Fibroblast of skin of back (primary cell): ENCODE data around the gene AFAP1.
A peak's percentile ranks its signal among the peaks of the same experiment; 100 is the strongest.

Experiments
- DNase-seq: peaks from one replicate; pipeline ENCODE4 v3.0.0-alpha.2; 2013

Gene AFAP1

DNA sequence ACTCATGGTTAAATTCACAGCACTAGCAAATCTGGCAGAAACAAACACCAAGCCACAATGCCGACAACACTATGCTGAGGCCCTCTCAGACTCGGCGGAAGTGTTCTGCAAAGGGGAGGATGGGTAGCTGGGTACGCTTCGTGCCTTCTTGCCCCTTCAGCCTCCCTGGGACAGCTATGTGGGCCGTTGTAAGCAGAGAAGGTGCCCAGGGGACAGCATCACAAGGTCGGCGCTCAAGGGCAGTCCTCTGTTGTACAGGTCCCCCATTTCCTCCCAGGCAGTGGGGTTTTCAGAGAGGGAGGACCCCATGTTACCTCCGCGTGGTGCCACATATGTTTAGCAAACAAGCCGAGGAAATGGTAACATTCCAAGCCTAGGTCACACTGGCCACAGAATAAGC lies 173.6 kb downstream of the AFAP1 start:
- no peak for DNase-seq

- DNase-seq: no peak
Measured at GRCh38 chr4:7765666-7766065, 174.0 kb downstream of the AFAP1 start.

GRCh38 chr4:7764466-7764865 lies 175.2 kb downstream of the AFAP1 start:
- no peak for DNase-seq

GRCh38 chr4:7763788-7764187 lies 175.9 kb downstream of the AFAP1 start:
- peak; percentile 72 for DNase-seq

GRCh38 chr4:7763106-7763505 lies 176.6 kb downstream of the AFAP1 start:
- no peak for DNase-seq

GRCh38 chr4:7762376-7763030 lies 177.2 kb downstream of the AFAP1 start:
- no peak for DNase-seq

GRCh38 chr4:7761720-7762119 lies 177.9 kb downstream of the AFAP1 start:
- DNase-seq: peak; percentile 61

DNA sequence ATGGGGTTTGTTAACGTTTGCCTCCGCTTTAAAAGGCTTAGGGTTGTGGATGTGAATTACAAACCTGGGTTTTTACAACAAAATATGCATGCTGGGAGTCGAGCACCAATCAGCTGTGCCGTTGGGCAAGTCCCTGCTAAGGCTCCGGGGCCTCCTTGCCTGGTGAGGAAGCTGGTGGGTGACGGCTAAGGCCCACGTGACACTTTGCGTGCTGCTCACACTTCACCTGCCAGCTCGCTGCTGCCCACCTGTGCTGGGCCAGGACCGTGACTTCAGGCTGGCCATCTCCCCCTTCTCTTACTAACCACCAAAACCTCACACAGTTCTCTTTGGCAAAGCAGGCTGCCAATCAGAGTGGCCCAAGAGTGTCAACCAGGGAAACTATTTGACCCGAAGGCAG lies 178.3 kb downstream of the AFAP1 start:
- DNase-seq: no peak

GRCh38 chr4:7760706-7761105 lies 179.0 kb downstream of the AFAP1 start:
- DNase-seq: no peak

GRCh38 chr4:7760228-7760627 lies 179.4 kb downstream of the AFAP1 start:
- no peak for DNase-seq

GRCh38 chr4:7759635-7760034 lies 180.0 kb downstream of the AFAP1 start:
- DNase-seq: no peak

DNA sequence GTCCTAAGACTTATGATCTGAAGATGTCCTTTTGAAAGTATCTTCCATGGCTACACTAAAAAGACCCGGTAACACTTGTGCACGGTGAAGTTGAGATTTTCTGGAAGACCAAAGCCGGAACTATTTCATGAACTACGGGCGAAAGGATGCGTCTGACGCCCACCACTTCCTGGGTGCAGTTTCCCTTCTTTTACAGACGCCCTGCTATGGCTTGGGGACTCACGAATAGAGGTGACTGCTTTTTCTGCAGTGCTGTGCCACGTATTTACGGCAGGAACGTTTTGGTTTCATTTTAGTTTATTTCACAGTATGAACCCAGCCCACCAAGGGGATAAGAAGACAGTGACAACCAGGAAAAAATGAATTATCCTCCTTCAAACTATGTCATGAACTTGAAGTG lies 180.4 kb downstream of the AFAP1 start:
- no peak for DNase-seq

- no peak for DNase-seq
Measured at GRCh38 chr4:7758476-7758875, 181.2 kb downstream of the AFAP1 start.

- DNase-seq: no peak
Measured at GRCh38 chr4:7757501-7758471, 181.9 kb downstream of the AFAP1 start.

DNA sequence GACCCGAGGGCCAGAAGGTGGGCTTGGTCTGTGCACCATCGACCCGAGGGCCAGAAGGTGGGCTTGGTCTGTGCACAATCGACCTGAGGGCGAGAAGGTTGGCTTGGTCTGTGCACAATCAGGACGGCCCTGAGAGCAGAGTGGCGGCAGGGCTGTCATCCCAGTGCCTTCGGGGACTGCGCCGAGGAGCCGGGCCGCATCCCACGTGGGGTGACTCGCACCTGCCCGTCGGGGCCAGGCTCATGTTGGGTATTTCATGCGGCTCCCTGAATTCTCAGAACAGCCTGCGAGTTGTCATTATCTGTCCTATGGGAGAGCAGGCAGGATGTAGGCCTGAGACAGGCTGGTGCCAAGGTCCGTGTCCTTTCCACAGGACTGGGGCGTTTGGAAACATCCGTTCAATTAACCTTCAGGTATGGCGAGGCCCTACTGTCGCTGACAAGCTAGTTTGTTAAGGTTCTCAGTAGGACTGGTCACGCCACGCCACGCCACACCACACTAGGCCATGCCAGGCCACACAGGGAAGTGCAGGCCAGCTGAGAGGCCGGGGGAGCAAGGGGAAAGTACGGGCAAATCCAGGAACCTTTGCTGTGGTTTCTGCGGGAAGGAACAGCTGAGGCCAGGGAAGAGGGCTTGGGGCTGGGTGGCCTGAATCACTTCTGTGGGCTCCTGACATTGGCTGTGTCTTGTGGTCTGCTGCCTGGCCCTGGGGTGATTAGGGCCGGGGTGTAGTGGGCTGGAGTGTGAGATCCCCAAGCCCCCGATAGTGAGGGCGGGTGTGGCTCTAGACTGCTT lies 182.9 kb downstream of the AFAP1 start:
- no peak for DNase-seq

- no peak for DNase-seq
Measured at GRCh38 chr4:7756071-7756470, 183.6 kb downstream of the AFAP1 start.

- DNase-seq: no peak
Measured at GRCh38 chr4:7755561-7755960, 184.1 kb downstream of the AFAP1 start.

GRCh38 chr4:7754565-7755262 lies 184.9 kb downstream of the AFAP1 start:
- no peak for DNase-seq

GRCh38 chr4:7753931-7754465 lies 185.7 kb downstream of the AFAP1 start:
- no peak for DNase-seq

DNA sequence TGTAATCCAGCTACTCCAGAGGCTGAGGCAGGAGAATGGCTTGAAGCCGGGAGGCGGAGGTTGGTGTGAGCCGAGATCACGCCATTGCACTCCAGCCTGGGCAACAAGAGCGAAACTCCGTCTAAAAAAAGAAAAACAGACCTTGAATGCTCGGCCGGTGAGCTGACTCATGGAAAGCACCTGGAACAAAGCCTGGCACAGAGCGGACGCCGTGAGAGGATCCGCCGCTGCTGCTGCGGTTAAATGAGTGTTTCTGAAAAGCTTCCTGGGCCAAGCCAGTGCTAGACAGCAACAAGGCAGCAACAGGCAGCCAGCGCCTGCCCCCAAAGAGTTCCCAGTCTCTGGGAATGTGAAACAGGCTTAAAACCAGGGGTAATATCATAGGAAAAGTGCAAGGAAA lies 186.4 kb downstream of the AFAP1 start:
- DNase-seq: no peak

GRCh38 chr4:7752649-7753048 lies 187.0 kb downstream of the AFAP1 start:
- DNase-seq: peak; percentile 30

GRCh38 chr4:7750972-7751371 lies 188.7 kb downstream of the AFAP1 start:
- no peak for DNase-seq
